HepG2 (cell line): Measurements from ENCODE around the gene ARVCF. TPM values are rescaled to one million over a fixed set of nuclear protein-coding genes. Genes with fewer than 3 reads are reported as not detected.

Experiments
- ATAC-seq: fragments of 200-7000 bp; cut with Tn5 transposase; 3 replicates; pipeline ENCODE4 v1.9.1; 2020; ENCODE audit warnings: mild to moderate bottlenecking, moderate library complexity
- BruUV-seq: library from RNA; stranded (reverse); fragments of 400-500 nt; replicated peaks from 2 replicates; lab custom pipeline; 2021; lab: Mats Ljungman, UMichigan
- CTCF ChIA-PET: fragments of 300-600 bp; formaldehyde crosslinking; extraction: SDS; loops from one replicate; lab custom pipeline; 2021; ENCODE audit warnings: low total read pairs, inconsistent platforms, low intra/inter-chr PET ratio; lab: Yijun Ruan, JAX
- POLR2A ChIA-PET: fragments of 350-600 bp; sonication (Branson Sonifier 250); formaldehyde crosslinking; loops from one replicate; lab custom pipeline; 2020; ENCODE audit warnings: antibody characterized with exemption, inconsistent platforms; lab: Yijun Ruan, JAX
- DNase-seq: peaks from one replicate; pipeline ENCODE4 v3.0.0-alpha.2; 2015; ENCODE audit warnings: low spot score
- FAIRE-seq: peaks from 3 replicates; lab custom pipeline; 2011; peaks lifted over from hg19 to GRCh38; lab: Jason Lieb, UNC
- H2AFZ ChIP-seq: one replicate; pipeline ENCODE4 v1.6.1; 2011; ENCODE audit warnings: low read length, inconsistent platforms
- H3K27ac ChIP-seq: fragments of 300-600 bp; 3 replicates; pipeline ENCODE4 v1.8.0; 2011; ENCODE audit warnings: mixed run types, mild to moderate bottlenecking, mixed read lengths, low read length, inconsistent platforms; ENCODE audit not compliant: insufficient read depth; ENCODE audit errors: extremely low read length
- H3K27me3 ChIP-seq, 2 experiments: fragments of 200-600 bp in 1 of 2; 2 replicates in 1 of 2; 3 replicates in 1 of 2; pipeline versions ENCODE4 v1.6.0 to v1.8.0; 2011; ENCODE audit warnings: low read length in 2 of 2, mild to moderate bottlenecking in 2 of 2, moderate library complexity in 2 of 2, inconsistent platforms in 1 of 2; ENCODE audit not compliant: insufficient read depth in 2 of 2, control insufficient read depth in 1 of 2
- H3K36me3 ChIP-seq, 2 experiments: fragments of 200-600 bp in 1 of 2; replicated peaks in 1 of 2; 2 replicates in 1 of 2; 3 replicates in 1 of 2; pipeline versions ENCODE4 v1.5.1 to v1.8.0; 2011; ENCODE audit warnings: low read length in 2 of 2, inconsistent platforms in 1 of 2; ENCODE audit not compliant: insufficient read depth in 2 of 2, control insufficient read depth in 1 of 2
- H3K4me1 ChIP-seq: 2 replicates; pipeline ENCODE4 v1.5.1; 2012; ENCODE audit warnings: low read length, inconsistent platforms; ENCODE audit not compliant: insufficient read depth
- H3K4me2 ChIP-seq: 2 replicates; pipeline ENCODE4 v1.6.0; 2011; ENCODE audit warnings: low read depth, low read length, inconsistent platforms
- H3K4me3 ChIP-seq, 3 experiments: fragments of 200-600 bp in 1 of 3; sonication (generic), shearing (Covaris generic) in 1 of 3; replicated peaks in 1 of 3; 2 replicates each; pipeline ENCODE4 v1.5.1; 2011 to 2016; ENCODE audit warnings: low read length in 3 of 3, inconsistent platforms in 2 of 3, low read depth in 2 of 3, mild to moderate bottlenecking in 2 of 3, control low read depth in 1 of 3, mixed read lengths in 1 of 3; ENCODE audit not compliant: insufficient read depth in 1 of 3
- H3K79me2 ChIP-seq: one replicate; pipeline ENCODE4 v1.6.1; 2011; ENCODE audit warnings: low read length, inconsistent platforms; ENCODE audit not compliant: insufficient read depth
- H3K9ac ChIP-seq: 2 replicates; pipeline ENCODE4 v1.6.0; 2011; ENCODE audit warnings: mild to moderate bottlenecking, low read depth, low read length, inconsistent platforms; ENCODE audit not compliant: insufficient read depth
- H3K9me3 ChIP-seq: 2 replicates; pipeline ENCODE4 v1.5.1; 2012; ENCODE audit warnings: mild to moderate bottlenecking, low read length
- H4K20me1 ChIP-seq: 2 replicates; pipeline ENCODE4 v1.6.0; 2011; ENCODE audit warnings: inconsistent platforms, mild to moderate bottlenecking, low read length, moderate library complexity; ENCODE audit not compliant: insufficient read depth
- CENPBD1 ChIP-seq: sonication (generic); formaldehyde crosslinking; IDR thresholded peaks from 2 replicates; pipeline ENCODE4 v1.8.0; 2022; ENCODE audit warnings: missing genetic modification reagents, low read depth, mild to moderate bottlenecking, borderline replicate concordance
- E2F5 ChIP-seq: sonication (generic); formaldehyde crosslinking; conservative IDR thresholded peaks from 2 replicates; pipeline ENCODE4 v1.4.0; 2020; ENCODE audit warnings: missing genetic modification reagents
- HOXA7 ChIP-seq: sonication (generic); formaldehyde crosslinking; IDR thresholded peaks from 2 replicates; pipeline ENCODE4 v1.8.1; 2022; ENCODE audit warnings: mild to moderate bottlenecking, missing genetic modification reagents, moderate library complexity
- ZNF263 ChIP-seq: sonication (generic); formaldehyde crosslinking; IDR thresholded peaks from 2 replicates; pipeline ENCODE4 v1.4.0; 2020; ENCODE audit warnings: missing genetic modification reagents
- ZNF674 ChIP-seq: sonication (generic); formaldehyde crosslinking; IDR thresholded peaks from 2 replicates; pipeline ENCODE4 v1.5.0; 2020; ENCODE audit warnings: low read depth, mild to moderate bottlenecking, missing genetic modification reagents
- ZNF703 ChIP-seq: sonication (generic); formaldehyde crosslinking; IDR thresholded peaks from 2 replicates; pipeline ENCODE4 v1.5.1; 2020; ENCODE audit warnings: missing genetic modification reagents, mild to moderate bottlenecking, moderate library complexity, borderline replicate concordance
- WGBS: methylation state at CpG from one replicate; pipeline ENCODE4 v1.1.6; 2017; ENCODE audit warnings: low lambda C conversion rate; 5-methylcytosine and 5-hydroxymethylcytosine counted together
- in situ Hi-C: cut with HindIII; loops from 2 replicates; pipeline ENCODE4 v1.10.0; 2017; ENCODE audit warnings: low pct_unique_long_range_greater_than_20kb; ENCODE audit not compliant: extremely low pct_ligation_motif_present
- intact Hi-C: fragments of 100-400 bp; cut with micrococcal nuclease; formaldehyde crosslinking; loops from one replicate; pipeline ENCODE4 v1.10.0; 2022; ENCODE audit not compliant: unreplicated experiment
- polyA plus RNA-seq, 8 experiments: library from polyadenylated mRNA; depleted of rRNA in 3 of 8; stranded (reverse) in 7 of 8; unstranded in 1 of 8; fragments of >200 nt; fragmentation: Illumina TruSeq in 4 of 8; extraction: Trizol in 4 of 8; gene quantifications; 2 replicates each; pipeline versions ENCODE4 v1.2.1 to v1.2.3, GENCODE V29; 2011 to 2016; ENCODE audit warnings: low read depth in 4 of 8, missing spikeins in 1 of 8, mixed read lengths in 1 of 8; ENCODE audit not compliant: insufficient read depth in 1 of 8
- total RNA-seq, 5 experiments: library from RNA; depleted of rRNA; stranded (reverse); fragments of >200 nt; fragmentation: Illumina TruSeq; extraction: Trizol; gene quantifications; 2 replicates each; pipeline ENCODE4 v1.2.3, GENCODE V29; 2016; ENCODE audit warnings: low read depth in 1 of 5

ARVCF gene
- total and polyA plus RNA-seq, 2 of the 13 experiments (the other 11 are each of a cell fraction or from before 2014, with no cell fraction given): 16.4 to 17.7 TPM

- DNase-seq (no peak), ATAC-seq (no peak), FAIRE-seq (no peak)
- BruUV-seq: no TSS peak
- CTCF ChIA-PET: no interaction called here
- Histone ChIP-seq H3K27ac (no peak overlapping the region), H2AFZ (no peak overlapping the region), H3K79me2 (no peaks in the 10 kb centered on the region), H3K9me3 (no peaks in the 10 kb centered on the region), H3K4me3 (no peak overlapping the region), H4K20me1 (peaks cover 9% of the 10 kb centered on the region; the same call in 1 of the 2 replicates), H3K27me3 (no peaks in the 10 kb centered on the region), H3K36me3 (no peaks in the 10 kb centered on the region; a peak in 1 of 5 replicates), H3K9ac (no peak overlapping the region), H3K4me2 (no peak overlapping the region), H3K4me1 (peaks cover 18% of the 10 kb centered on the region)
- POLR2A ChIA-PET: no interaction called here
- 95% methylated on average over 9 of the region's 9 CpGs for WGBS
- intact Hi-C loops (no loop called here), in situ Hi-C loops (no loop called here)
- TF ChIP-seq CENPBD1 (CRISPR knock-in tag) (no peak), E2F5 (no peak), ZNF263 (CRISPR knock-in tag) (no peak), ZNF703 (CRISPR knock-in tag) (no peak), HOXA7 (no peak), ZNF674 (CRISPR knock-in tag) (no peak)
Observed at GRCh38 chr22:19988331-19988808, 28.3 kb downstream of the ARVCF start.
